Measurements from ENCODE around the gene PRPSAP1.

PRPSAP1 gene

DNA sequence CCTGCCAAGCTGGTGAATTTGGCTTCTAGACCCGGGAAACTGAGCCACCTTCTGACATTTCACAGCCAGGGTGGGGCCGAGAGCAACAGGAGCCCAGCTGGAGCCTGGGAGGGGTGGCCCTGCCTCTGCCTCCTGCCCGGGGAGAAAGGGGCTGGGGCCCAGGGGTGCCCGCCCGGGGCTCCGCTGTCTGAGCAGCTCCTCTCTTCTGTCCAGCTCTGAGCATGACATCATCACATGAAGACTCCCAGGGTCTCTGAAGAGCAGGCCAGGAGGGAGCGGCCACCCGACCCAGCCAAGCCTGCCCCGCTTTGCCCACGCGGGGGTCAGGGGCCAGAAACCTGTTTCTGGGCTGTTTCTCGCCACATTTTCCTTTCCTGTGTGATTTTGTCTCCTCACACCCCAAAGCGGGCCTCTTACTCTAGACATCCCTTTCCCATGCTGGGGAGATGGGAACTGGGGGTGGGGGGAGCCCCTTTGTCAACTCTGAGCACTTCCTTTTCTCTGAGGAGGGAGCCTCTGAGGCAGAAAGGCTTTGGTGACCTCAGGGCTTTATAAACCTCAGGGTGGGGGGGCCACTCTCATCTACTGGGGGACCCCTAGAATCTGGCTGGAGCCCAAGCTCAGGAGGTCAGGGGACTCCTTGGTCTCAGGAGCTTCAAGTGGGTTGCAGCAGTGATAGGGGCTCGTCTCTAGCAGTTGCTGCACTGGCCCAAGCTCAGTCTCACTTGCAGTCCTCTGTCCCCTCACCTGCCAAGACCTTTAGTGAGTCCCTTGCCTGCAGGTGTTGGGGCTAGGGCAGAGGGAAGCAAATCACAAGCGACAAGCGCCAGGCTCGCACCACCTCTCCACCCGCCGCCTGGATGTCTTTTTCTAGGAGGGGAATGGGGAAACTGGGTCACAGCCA, 80.9 kb downstream of the PRPSAP1 start:
- peaks cover 27% of the 10 kb centered on the region for H3K4me1 Mint-ChIP-seq
- peaks cover 15% of the 10 kb centered on the region for H3K36me3 Mint-ChIP-seq (ENCODE audit: low read depth)
- TF ChIP-seq, protein P1, sequence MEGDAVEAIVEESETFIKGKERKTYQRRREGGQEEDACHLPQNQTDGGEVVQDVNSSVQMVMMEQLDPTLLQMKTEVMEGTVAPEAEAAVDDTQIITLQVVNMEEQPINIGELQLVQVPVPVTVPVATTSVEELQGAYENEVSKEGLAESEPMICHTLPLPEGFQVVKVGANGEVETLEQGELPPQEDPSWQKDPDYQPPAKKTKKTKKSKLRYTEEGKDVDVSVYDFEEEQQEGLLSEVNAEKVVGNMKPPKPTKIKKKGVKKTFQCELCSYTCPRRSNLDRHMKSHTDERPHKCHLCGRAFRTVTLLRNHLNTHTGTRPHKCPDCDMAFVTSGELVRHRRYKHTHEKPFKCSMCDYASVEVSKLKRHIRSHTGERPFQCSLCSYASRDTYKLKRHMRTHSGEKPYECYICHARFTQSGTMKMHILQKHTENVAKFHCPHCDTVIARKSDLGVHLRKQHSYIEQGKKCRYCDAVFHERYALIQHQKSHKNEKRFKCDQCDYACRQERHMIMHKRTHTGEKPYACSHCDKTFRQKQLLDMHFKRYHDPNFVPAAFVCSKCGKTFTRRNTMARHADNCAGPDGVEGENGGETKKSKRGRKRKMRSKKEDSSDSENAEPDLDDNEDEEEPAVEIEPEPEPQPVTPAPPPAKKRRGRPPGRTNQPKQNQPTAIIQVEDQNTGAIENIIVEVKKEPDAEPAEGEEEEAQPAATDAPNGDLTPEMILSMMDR (IDR thresholded peaks at IDR 0.05; ENCODE audit: unreplicated experiment in 3 of 3) = no peak
- H3K9me3 Mint-ChIP-seq = no peaks in the 10 kb centered on the region
- H3K4me3 Mint-ChIP-seq = peak overlapping the region in 2 of 3 experiments; percentile 36 to 47
- no peaks in the 10 kb centered on the region for H3K27me3 Mint-ChIP-seq (ENCODE audit: low read depth)
- H3K27ac Mint-ChIP-seq = peak overlapping the region; percentile 40 to 52 (median 51)

DNA sequence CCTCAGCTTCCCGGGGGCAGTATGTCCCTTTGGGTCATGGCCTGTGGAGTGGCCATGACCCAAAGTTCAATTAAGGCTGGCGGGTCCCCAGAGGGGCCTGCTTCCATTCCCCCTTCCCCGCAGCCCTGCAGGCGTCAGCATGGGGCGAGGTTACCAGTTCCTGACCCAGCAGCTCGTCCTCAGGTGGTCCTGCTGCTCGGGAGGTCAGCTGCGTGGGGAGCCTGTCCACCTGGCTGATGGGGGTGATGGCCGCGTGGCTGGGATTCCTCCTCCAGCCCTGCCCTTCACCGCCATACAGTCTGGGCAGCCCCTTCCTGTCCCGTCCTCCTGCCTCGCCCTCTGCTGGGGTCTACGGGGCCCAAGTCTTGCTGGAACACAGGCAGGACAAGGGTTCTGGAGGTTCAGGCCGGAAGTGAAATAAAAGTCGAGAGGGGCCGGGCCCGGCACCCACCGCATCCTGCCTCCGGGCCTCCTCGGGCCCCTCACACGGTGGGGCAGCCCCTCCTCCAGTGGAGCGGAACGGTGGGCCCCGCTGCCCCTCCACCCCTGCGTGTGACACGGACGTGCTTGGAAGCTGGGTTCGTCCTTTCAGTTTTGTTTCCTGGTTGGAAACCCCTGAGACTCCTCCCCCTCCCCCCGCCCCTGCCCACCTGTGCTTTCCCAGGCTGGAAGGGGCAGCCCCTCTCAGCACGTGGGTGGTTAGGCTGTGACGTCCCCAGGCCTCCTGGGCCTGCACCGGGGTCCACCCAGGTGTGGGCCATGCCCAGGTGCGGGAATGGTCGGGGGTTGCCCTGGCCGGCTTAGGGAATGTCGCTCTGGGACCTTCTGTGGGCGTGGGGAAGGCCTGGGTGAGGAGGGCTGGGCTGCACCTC, 81.8 kb downstream of the PRPSAP1 start:
- TF ChIP-seq, protein P1 (IDR thresholded peaks at IDR 0.05; ENCODE audit: unreplicated experiment in 3 of 3) = peak in 1 of 3 experiments; percentile 11
- H3K27ac Mint-ChIP-seq = peak overlapping the region in 1 of 3 experiments; percentile 54
- peaks cover 32% of the 10 kb centered on the region for H3K4me1 Mint-ChIP-seq
- peaks cover 12% of the 10 kb centered on the region for H3K36me3 Mint-ChIP-seq (ENCODE audit: low read depth)
- H3K4me3 Mint-ChIP-seq = peak overlapping the region in 2 of 3 experiments; percentile 25 to 28
- no peaks in the 10 kb centered on the region for H3K9me3 Mint-ChIP-seq
- no peaks in the 10 kb centered on the region for H3K27me3 Mint-ChIP-seq (ENCODE audit: low read depth)

GRCh38 chr17:76270770-76271668, 82.7 kb downstream of the PRPSAP1 start:
- Mint-ChIP-seq H3K27ac (peak overlapping the region in 1 of 3 experiments; percentile 54), H3K27me3 (ENCODE audit: low read depth) (no peaks in the 10 kb centered on the region), H3K36me3 (ENCODE audit: low read depth) (peaks cover 12% of the 10 kb centered on the region), H3K4me1 (peaks cover 34% of the 10 kb centered on the region), H3K9me3 (no peaks in the 10 kb centered on the region), H3K4me3 (no peak overlapping the region)
- TF ChIP-seq, protein P1 (IDR thresholded peaks at IDR 0.05; ENCODE audit: unreplicated experiment in 3 of 3) = no peak

GRCh38 chr17:76270127-76270592, 83.6 kb downstream of the PRPSAP1 start:
- peak overlapping the region in 2 of 3 experiments; percentile 37 to 74 for H3K27ac Mint-ChIP-seq
- no peaks in the 10 kb centered on the region for H3K27me3 Mint-ChIP-seq (ENCODE audit: low read depth)
- TF ChIP-seq, protein P1 (IDR thresholded peaks at IDR 0.05; ENCODE audit: unreplicated experiment in 3 of 3) = no peak
- H3K36me3 Mint-ChIP-seq (ENCODE audit: low read depth) = peaks cover 12% of the 10 kb centered on the region
- H3K9me3 Mint-ChIP-seq = no peaks in the 10 kb centered on the region
- H3K4me3 Mint-ChIP-seq = no peak overlapping the region
- peaks cover 34% of the 10 kb centered on the region for H3K4me1 Mint-ChIP-seq
